AG04449 (cell line): Measurements from ENCODE around the gene PCCA.
"Not testable (repeated sequence)": the region's sequence is repeated elsewhere in the genome, so short reads cannot be mapped to it uniquely, and the experiment has no call there.

Experiments used
- CTCF ChIA-PET: fragments of 350-600 bp; formaldehyde crosslinking; extraction: SDS; loops from one replicate; lab custom pipeline; 2021; ENCODE audit warnings: antibody characterized with exemption; lab: Yijun Ruan, JAX
- POLR2A ChIA-PET: fragments of 400-600, 350-600 bp; formaldehyde crosslinking; extraction: SDS; loops from one replicate; lab custom pipeline; 2020; ENCODE audit warnings: antibody characterized with exemption, inconsistent platforms; lab: Yijun Ruan, JAX
- DNase-seq: peaks from one replicate; pipeline ENCODE4 v3.0.0-alpha.2; 2010; ENCODE audit warnings: low read depth, low spot score
- H3K4me3 ChIP-seq: 2 replicates; pipeline ENCODE4 v1.5.1; 2011; ENCODE audit warnings: low read depth, mild to moderate bottlenecking, control low read depth, low read length
- CTCF ChIP-seq: IDR thresholded peaks from one replicate; pipeline ENCODE4 v1.5.1; 2011; ENCODE audit warnings: mild to moderate bottlenecking, moderate library complexity, low read length, control low read depth, inconsistent platforms; ENCODE audit not compliant: insufficient read depth; ENCODE audit errors: missing control alignments

The PCCA gene

GRCh38 chr13:100280681-100281080, 191.8 kb downstream of the PCCA start:
- no peak for DNase-seq
- TF ChIP-seq CTCF = no peak
- ChIA-PET POLR2A (no interaction called here), CTCF (no interaction called here)
- H3K4me3 ChIP-seq = no peak overlapping the region

- H3K4me3 ChIP-seq, DNase-seq, POLR2A ChIA-PET, CTCF ChIA-PET: not testable (repeated sequence)
Observed at GRCh38 chr13:100282306-100282705, 193.4 kb downstream of the PCCA start.

GRCh38 chr13:100290165-100290801, 201.4 kb downstream of the PCCA start:
- H3K4me3 ChIP-seq = no peak overlapping the region
- no peak for TF ChIP-seq CTCF
- ChIA-PET POLR2A (no interaction called here), CTCF (interaction anchor here (0.7 to 1.4 kb wide), 2 partner anchors 19 to 227 kb away, joined by 3 read pairs; no protein-coding TSS in a partner anchor)
- DNase-seq = no peak

- no peak for TF ChIP-seq CTCF
- ChIA-PET CTCF (interaction anchor here (1.0 to 1.5 kb wide), 4 partner anchors 9 to 223 kb away, joined by 3 read pairs; no protein-coding TSS in a partner anchor), POLR2A (no interaction called here)
- H3K4me3 ChIP-seq = no peak overlapping the region
- no peak for DNase-seq
Observed at GRCh38 chr13:100291624-100292023, 202.7 kb downstream of the PCCA start.

GRCh38 chr13:100297413-100297812, 208.5 kb downstream of the PCCA start:
- DNase-seq = no peak
- ChIA-PET CTCF (no interaction called here), POLR2A (no interaction called here)
- no peak overlapping the region for H3K4me3 ChIP-seq
- no peak for TF ChIP-seq CTCF

- TF ChIP-seq CTCF = no peak
- DNase-seq = no peak
- ChIA-PET POLR2A (no interaction called here), CTCF (no interaction called here)
- H3K4me3 ChIP-seq = no peak overlapping the region
Observed at GRCh38 chr13:100298116-100298681, 209.3 kb downstream of the PCCA start.
